HCT116 (cell line): ENCODE results near the gene FKBP2. TPM values are rescaled to one million over a fixed set of nuclear protein-coding genes. Genes with fewer than 3 reads are reported as not detected.

Experiments used
- ATAC-seq: fragments of 200-7000 bp; cut with Tn5 transposase; 2 replicates; pipeline ENCODE4 v1.9.1; 2020; ENCODE audit warnings: mild to moderate bottlenecking, moderate library complexity
- BruUV-seq: library from RNA; stranded (reverse); fragments of 400-500 nt; replicated peaks from 2 replicates; lab custom pipeline; 2021; lab: Mats Ljungman, UMichigan
- CTCF ChIA-PET: fragments of 300-600 bp; sonication (Branson Sonifier 250); formaldehyde crosslinking; loops from one replicate; lab custom pipeline; 2021; ENCODE audit warnings: antibody characterized with exemption; lab: Charles Lee
- POLR2A ChIA-PET: fragments of 300-600, 350-600 bp; sonication (Branson Sonifier 250); formaldehyde crosslinking; loops from one replicate; lab custom pipeline; 2021; ENCODE audit warnings: antibody characterized with exemption; lab: Charles Lee
- RAD21 ChIA-PET, 2 experiments: fragments of 300-600 bp; sonication (Branson Sonifier 250); formaldehyde crosslinking; loops; one replicate each; lab custom pipeline; 2023; ENCODE audit warnings: low total read pairs in 2 of 2; ENCODE audit not compliant: uncharacterized antibody in 2 of 2, unreplicated experiment in 2 of 2, low non-redundant PET in 1 of 2; lab: Charles Lee
- DNase-seq: peaks from one replicate; pipeline ENCODE4 v3.0.0-alpha.2; 2010; ENCODE audit warnings: low read depth, low spot score
- H2AFZ ChIP-seq: fragments of 200-600 bp; shearing (Covaris generic), sonication (generic); 2 replicates; pipeline ENCODE4 v1.6.1; 2017; ENCODE audit warnings: low read depth, mixed run types, mixed read lengths, antibody characterized with exemption, low read length; ENCODE audit not compliant: poor library complexity, severe bottlenecking
- H3K27ac ChIP-seq: 2 replicates; pipeline ENCODE4 v1.5.1; 2012; ENCODE audit warnings: low read depth, low read length
- H3K27me3 ChIP-seq: fragments of 200-600 bp; sonication (generic); 2 replicates; pipeline ENCODE4 v1.6.1; 2016; ENCODE audit warnings: mixed run types, low read length, mixed read lengths; ENCODE audit not compliant: insufficient read depth
- H3K36me3 ChIP-seq, 2 experiments: fragments of 200-500 bp in 1 of 2; fragments of 200-600 bp in 1 of 2; sonication (Bioruptor generic) in 1 of 2; sonication (generic) in 1 of 2; 2 replicates each; pipeline versions ENCODE4 v1.5.1 to v1.6.1; 2014 to 2016; ENCODE audit warnings: low read length in 2 of 2, inconsistent platforms in 1 of 2, mixed read lengths in 1 of 2, mixed run types in 1 of 2; ENCODE audit not compliant: insufficient read depth in 2 of 2, control insufficient read depth in 1 of 2
- H3K4me1 ChIP-seq, 2 experiments: fragments of 200-600 bp in 1 of 2; sonication (generic) in 1 of 2; 2 replicates each; pipeline versions ENCODE4 v1.5.1 to v1.6.1; 2012 to 2017; ENCODE audit warnings: low read length in 2 of 2, inconsistent platforms in 1 of 2, mild to moderate bottlenecking in 1 of 2, mixed read lengths in 1 of 2, mixed run types in 1 of 2, moderate library complexity in 1 of 2; ENCODE audit not compliant: insufficient read depth in 2 of 2, control insufficient read depth in 1 of 2
- H3K4me2 ChIP-seq: fragments of 200-600 bp; sonication (generic); 2 replicates; pipeline ENCODE4 v1.6.1; 2017; ENCODE audit warnings: mixed run types, low read length, mixed read lengths
- H3K4me3 ChIP-seq, 2 experiments: fragments of 200-600 bp in 1 of 2; sonication (generic) in 1 of 2; replicated peaks in 1 of 2; 2 replicates each; pipeline ENCODE4 v1.5.1; 2011 to 2016; ENCODE audit warnings: low read length in 2 of 2, control low read depth in 1 of 2, low read depth in 1 of 2, mild to moderate bottlenecking in 1 of 2, mixed read lengths in 1 of 2, mixed run types in 1 of 2
- H3K79me2 ChIP-seq: fragments of 200-600 bp; sonication (generic); 2 replicates; pipeline ENCODE4 v1.6.1; 2017; ENCODE audit warnings: mild to moderate bottlenecking, mixed run types, low read length, moderate library complexity, mixed read lengths; ENCODE audit not compliant: insufficient read depth
- H3K9ac ChIP-seq: fragments of 200-600 bp; sonication (generic); 2 replicates; pipeline ENCODE4 v1.6.1; 2016; ENCODE audit warnings: low read length, mixed read lengths
- H3K9me2 ChIP-seq: fragments of 200-600 bp; sonication (generic), shearing (Covaris generic); 2 replicates; pipeline ENCODE4 v1.6.1; 2017; ENCODE audit warnings: mixed run types, mild to moderate bottlenecking, moderate library complexity; ENCODE audit not compliant: insufficient read depth
- H3K9me3 ChIP-seq, 2 experiments: fragments of 200-500 bp in 1 of 2; fragments of 200-600 bp in 1 of 2; sonication (Bioruptor generic) in 1 of 2; sonication (generic) in 1 of 2; 2 replicates each; pipeline ENCODE4 v1.6.1; 2014 to 2017; ENCODE audit warnings: low read length in 2 of 2, mixed read lengths in 2 of 2, inconsistent platforms in 1 of 2, low read depth in 1 of 2, mild to moderate bottlenecking in 1 of 2, mixed run types in 1 of 2, moderate library complexity in 1 of 2; ENCODE audit not compliant: control insufficient read depth in 1 of 2, insufficient read depth in 1 of 2
- H4K20me1 ChIP-seq: fragments of 200-600 bp; sonication (generic), shearing (Covaris generic); 2 replicates; pipeline ENCODE4 v1.6.1; 2017; ENCODE audit warnings: mixed run types, mild to moderate bottlenecking, moderate library complexity; ENCODE audit not compliant: insufficient read depth
- CEBPB ChIP-seq: IDR thresholded peaks from 2 replicates; pipeline ENCODE4 v1.6.1; 2012; ENCODE audit warnings: low read depth
- EZH2phosphoT487 ChIP-seq: fragments of 200-600 bp; IDR thresholded peaks from 2 replicates; pipeline ENCODE4 v1.6.1; 2018; ENCODE audit warnings: antibody characterized with exemption, borderline replicate concordance
- FOSL1 ChIP-seq: IDR thresholded peaks from 2 replicates; pipeline ENCODE4 v1.6.1; 2012; ENCODE audit warnings: low read depth
- JUND ChIP-seq: IDR thresholded peaks from 2 replicates; pipeline ENCODE4 v1.6.1; 2012
- SIN3A ChIP-seq: IDR thresholded peaks from 2 replicates; pipeline ENCODE4 v1.6.1; 2012; ENCODE audit warnings: low read depth
- TCF7L2 ChIP-seq: IDR thresholded peaks from 2 replicates; pipeline ENCODE4 v1.7.0; 2011; ENCODE audit warnings: borderline replicate concordance, inconsistent platforms; ENCODE audit not compliant: insufficient read depth, insufficient read length; ENCODE audit errors: extremely low read depth
- YY1 ChIP-seq: IDR thresholded peaks from 2 replicates; pipeline ENCODE4 v1.6.1; 2011; ENCODE audit warnings: low read length, low read depth, moderate library complexity, mild to moderate bottlenecking; ENCODE audit not compliant: insufficient replicate concordance; ENCODE audit errors: extremely low read depth
- ZFX ChIP-seq: fragments of 450-650 bp; IDR thresholded peaks from 2 replicates; pipeline ENCODE4 v1.6.1; 2017
- ZNF274 ChIP-seq: fragments of 200-500 bp; sonication (Bioruptor generic); IDR thresholded peaks from 2 replicates; pipeline ENCODE4 v1.6.1; 2014; ENCODE audit warnings: mild to moderate bottlenecking, low read depth, low read length, inconsistent platforms
- intact Hi-C: fragments of 100-400 bp; cut with micrococcal nuclease; formaldehyde crosslinking; loops from 2 replicates; pipeline ENCODE4 v1.10.0; 2022
- total RNA-seq: library from RNA; stranded (reverse); gene quantifications from one replicate; pipeline ENCODE4 v1.2.1, GENCODE V29; 2021; ENCODE audit not compliant: unreplicated experiment
- TF ChIP-seq, protein P1 (sequence below): IDR thresholded peaks from 2 replicates; pipeline ENCODE4 v1.6.1; 2011; ENCODE audit warnings: mild to moderate bottlenecking, low read length, moderate library complexity; ENCODE audit not compliant: insufficient replicate concordance; ENCODE audit errors: extremely low read depth
- TF ChIP-seq, protein P2 (sequence below), 3 experiments: fragments of 200-600 bp in 1 of 3; sonication (generic) in 1 of 3; IDR thresholded peaks in 2 of 3; conservative IDR thresholded peaks in 1 of 3; 2 replicates each; pipeline ENCODE4 v1.5.1; 2012 to 2017; ENCODE audit warnings: low read depth in 2 of 3, low read length in 2 of 3, antibody characterized with exemption in 1 of 3, borderline replicate concordance in 1 of 3, control low read depth in 1 of 3, mild to moderate bottlenecking in 1 of 3, mixed read lengths in 1 of 3, mixed run types in 1 of 3, moderate library complexity in 1 of 3; ENCODE audit not compliant: insufficient read depth in 1 of 3
- TF ChIP-seq, protein P3 (sequence below): IDR thresholded peaks from 2 replicates; pipeline ENCODE4 v1.6.1; 2012

FKBP2 gene
- total RNA-seq, 1 experiment from 2014 or later, result 69.2 TPM

DNA sequence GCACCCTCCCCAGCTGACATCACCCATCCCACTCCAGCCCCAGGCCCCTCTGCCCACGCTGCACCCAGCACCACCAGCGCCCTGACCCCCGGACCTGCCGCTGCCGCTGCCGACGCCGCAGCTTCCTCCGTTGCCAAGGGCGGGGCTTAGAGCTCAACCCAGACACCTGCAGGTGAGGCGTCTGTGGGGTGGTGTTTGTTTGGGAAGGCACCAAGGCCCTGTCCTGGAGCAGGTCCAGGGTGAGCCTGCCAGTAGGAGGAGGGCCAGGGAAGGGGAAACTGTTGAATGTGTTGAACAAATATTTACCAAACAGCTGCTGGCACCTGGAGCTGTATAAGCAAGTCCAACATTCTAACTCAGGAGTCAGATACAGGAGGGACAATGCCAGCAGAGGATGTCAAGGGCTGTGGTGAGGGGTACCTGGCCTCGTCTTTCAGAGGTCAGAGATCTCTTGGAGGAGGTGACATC, 3.4 kb upstream of the FKBP2 start:
- no peaks in the 10 kb centered on the region for H4K20me1 ChIP-seq
- H3K79me2 ChIP-seq, result peaks cover 18% of the 10 kb centered on the region
- CTCF ChIA-PET, result no interaction called here
- H3K9ac ChIP-seq, result no peak overlapping the region
- BruUV-seq, result no TSS peak
- no peaks in the 10 kb centered on the region for H3K27me3 ChIP-seq
- peaks cover 21 to 58% of the 10 kb centered on the region in 2 experiments for H3K4me1 ChIP-seq
- intact Hi-C loops, result no loop called here
- TF ChIP-seq, protein P1, sequence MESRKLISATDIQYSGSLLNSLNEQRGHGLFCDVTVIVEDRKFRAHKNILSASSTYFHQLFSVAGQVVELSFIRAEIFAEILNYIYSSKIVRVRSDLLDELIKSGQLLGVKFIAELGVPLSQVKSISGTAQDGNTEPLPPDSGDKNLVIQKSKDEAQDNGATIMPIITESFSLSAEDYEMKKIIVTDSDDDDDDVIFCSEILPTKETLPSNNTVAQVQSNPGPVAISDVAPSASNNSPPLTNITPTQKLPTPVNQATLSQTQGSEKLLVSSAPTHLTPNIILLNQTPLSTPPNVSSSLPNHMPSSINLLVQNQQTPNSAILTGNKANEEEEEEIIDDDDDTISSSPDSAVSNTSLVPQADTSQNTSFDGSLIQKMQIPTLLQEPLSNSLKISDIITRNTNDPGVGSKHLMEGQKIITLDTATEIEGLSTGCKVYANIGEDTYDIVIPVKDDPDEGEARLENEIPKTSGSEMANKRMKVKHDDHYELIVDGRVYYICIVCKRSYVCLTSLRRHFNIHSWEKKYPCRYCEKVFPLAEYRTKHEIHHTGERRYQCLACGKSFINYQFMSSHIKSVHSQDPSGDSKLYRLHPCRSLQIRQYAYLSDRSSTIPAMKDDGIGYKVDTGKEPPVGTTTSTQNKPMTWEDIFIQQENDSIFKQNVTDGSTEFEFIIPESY, result no peak
- TF ChIP-seq FOSL1 (no peak), ZNF274 (no peak), YY1 (no peak), CEBPB (no peak), ZFX (no peak), JUND (no peak), SIN3A (no peak), EZH2phosphoT487 (no peak), TCF7L2 (no peak)
- TF ChIP-seq, protein P2, sequence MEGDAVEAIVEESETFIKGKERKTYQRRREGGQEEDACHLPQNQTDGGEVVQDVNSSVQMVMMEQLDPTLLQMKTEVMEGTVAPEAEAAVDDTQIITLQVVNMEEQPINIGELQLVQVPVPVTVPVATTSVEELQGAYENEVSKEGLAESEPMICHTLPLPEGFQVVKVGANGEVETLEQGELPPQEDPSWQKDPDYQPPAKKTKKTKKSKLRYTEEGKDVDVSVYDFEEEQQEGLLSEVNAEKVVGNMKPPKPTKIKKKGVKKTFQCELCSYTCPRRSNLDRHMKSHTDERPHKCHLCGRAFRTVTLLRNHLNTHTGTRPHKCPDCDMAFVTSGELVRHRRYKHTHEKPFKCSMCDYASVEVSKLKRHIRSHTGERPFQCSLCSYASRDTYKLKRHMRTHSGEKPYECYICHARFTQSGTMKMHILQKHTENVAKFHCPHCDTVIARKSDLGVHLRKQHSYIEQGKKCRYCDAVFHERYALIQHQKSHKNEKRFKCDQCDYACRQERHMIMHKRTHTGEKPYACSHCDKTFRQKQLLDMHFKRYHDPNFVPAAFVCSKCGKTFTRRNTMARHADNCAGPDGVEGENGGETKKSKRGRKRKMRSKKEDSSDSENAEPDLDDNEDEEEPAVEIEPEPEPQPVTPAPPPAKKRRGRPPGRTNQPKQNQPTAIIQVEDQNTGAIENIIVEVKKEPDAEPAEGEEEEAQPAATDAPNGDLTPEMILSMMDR (IDR thresholded peaks at IDR 0.05 in 2 of 3, conservative IDR thresholded peaks at IDR 0.05 in 1 of 3; ENCODE audit: borderline replicate concordance in 1 of 3, insufficient read depth in 1 of 3, low read depth in 2 of 3, low read length in 2 of 3), result no peak
- TF ChIP-seq, protein P3, sequence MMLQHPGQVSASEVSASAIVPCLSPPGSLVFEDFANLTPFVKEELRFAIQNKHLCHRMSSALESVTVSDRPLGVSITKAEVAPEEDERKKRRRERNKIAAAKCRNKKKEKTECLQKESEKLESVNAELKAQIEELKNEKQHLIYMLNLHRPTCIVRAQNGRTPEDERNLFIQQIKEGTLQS, result no peak
- TF ChIP-seq, all 23 proteins: peak for 0
- 0 out of 4 replicates have a peak, but pooled peaks cover 0 to 8% of the 10 kb centered on the region in 2 experiments for H3K36me3 ChIP-seq
- ATAC-seq (no peak), DNase-seq (no peak)
- no peaks in the 10 kb centered on the region for H3K9me2 ChIP-seq
- H3K27ac ChIP-seq, result no peak overlapping the region; the same call in 1 of the 2 replicates
- ChIA-PET RAD21 (no interaction called here), POLR2A (no interaction called here)
- no peak overlapping the region for H3K4me3 ChIP-seq
- no peak overlapping the region for H2AFZ ChIP-seq
- H3K4me2 ChIP-seq, result no peak overlapping the region
- H3K9me3 ChIP-seq, result no peaks in the 10 kb centered on the region
